ENCODE data around the gene PCA3. TPM values are rescaled to one million over a fixed set of nuclear protein-coding genes. Genes with fewer than 3 reads are reported as not detected.

PCA3 gene
- total and polyA plus RNA-seq, 7 experiments from 2014 or later: not detected

DNA sequence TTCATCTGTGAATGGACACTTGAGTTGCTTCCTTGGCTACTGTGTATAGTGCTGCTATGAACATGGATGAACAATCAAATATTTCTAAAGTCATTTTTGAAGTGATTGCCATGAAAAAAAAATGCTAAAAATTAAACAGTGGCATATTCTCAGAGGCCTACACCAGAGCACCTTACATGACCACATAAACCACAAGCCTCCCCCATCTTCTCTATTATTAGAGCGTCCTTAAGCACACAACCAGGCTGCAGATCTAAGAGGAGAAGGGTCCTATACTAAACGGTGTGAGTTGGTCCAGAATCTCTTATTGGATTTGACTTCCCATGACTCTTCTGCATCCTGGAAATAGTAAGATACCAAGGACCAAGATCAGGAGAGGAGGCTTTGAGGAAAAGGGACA lies 34.3 kb downstream of the PCA3 start:
- no peaks in the 10 kb centered on the region for H3K36me3 ChIP-seq (ENCODE audit: control insufficient read depth in 2 of 3, insufficient read depth in 3 of 3, low read length in 3 of 3)
- Mint-ChIP-seq H3K36me3 (no peaks in the 10 kb centered on the region), H3K27me3 (peaks cover 0 to 21% (median 11%) of the 10 kb centered on the region in 5 donors), H3K4me1 (no peaks in the 10 kb centered on the region), H3K9me3 (no peaks in the 10 kb centered on the region), H3K4me3 (no peak overlapping the region), H3K27ac (no peak overlapping the region)
- ChIA-PET CTCF (no interaction called here), POLR2A (no interaction called here)
- H3K4me3 ChIP-seq (ENCODE audit: low read length): no peak overlapping the region
- ATAC-seq (no peak), DNase-seq (no peak)
- no peaks in the 10 kb centered on the region for H3K4me1 ChIP-seq (ENCODE audit: control insufficient read depth in 2 of 2, insufficient read depth in 2 of 2, low read length in 2 of 2)
- H3K27me3 ChIP-seq (ENCODE audit: control insufficient read depth in 2 of 2, insufficient read depth in 2 of 2, low read length in 2 of 2): no peaks in the 10 kb centered on the region
- H3K27ac ChIP-seq (ENCODE audit: low read depth, low read length): no peak overlapping the region
- no peaks in the 10 kb centered on the region for H3K9me3 ChIP-seq (ENCODE audit: control insufficient read depth in 2 of 3, low read length in 3 of 3)
- intact Hi-C loops (cut with micrococcal nuclease): no loop called here

DNA sequence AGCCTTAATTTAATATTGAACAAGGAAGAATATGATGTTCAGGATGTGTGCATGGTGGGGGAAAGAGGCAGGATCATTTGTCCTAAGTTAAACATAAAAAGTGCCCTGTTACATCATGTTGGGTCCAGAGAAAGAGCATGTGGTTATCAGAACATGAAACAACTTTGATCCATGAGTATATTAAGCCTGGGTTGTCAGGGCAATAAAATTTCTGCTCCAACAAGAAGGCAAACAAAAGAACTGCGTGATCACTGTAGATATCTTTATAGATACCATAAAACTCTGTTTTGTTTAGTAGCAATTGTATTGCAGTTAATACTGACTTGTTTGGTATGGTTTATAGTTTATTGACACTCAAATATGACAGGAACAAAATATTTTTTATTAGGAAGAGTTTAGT lies 35.2 kb downstream of the PCA3 start:
- no peaks in the 10 kb centered on the region for H3K27me3 ChIP-seq (ENCODE audit: control insufficient read depth in 2 of 2, insufficient read depth in 2 of 2, low read length in 2 of 2)
- Mint-ChIP-seq H3K4me3 (no peak overlapping the region), H3K27ac (no peak overlapping the region), H3K4me1 (no peaks in the 10 kb centered on the region), H3K36me3 (no peaks in the 10 kb centered on the region), H3K9me3 (no peaks in the 10 kb centered on the region), H3K27me3 (peaks cover 0 to 21% (median 8%) of the 10 kb centered on the region in 5 donors)
- no peaks in the 10 kb centered on the region for H3K36me3 ChIP-seq (ENCODE audit: control insufficient read depth in 2 of 3, insufficient read depth in 3 of 3, low read length in 3 of 3)
- intact Hi-C loops (cut with micrococcal nuclease): no loop called here
- no peaks in the 10 kb centered on the region for H3K4me1 ChIP-seq (ENCODE audit: control insufficient read depth in 2 of 2, insufficient read depth in 2 of 2, low read length in 2 of 2)
- CTCF ChIA-PET: no interaction called here
- POLR2A ChIA-PET: no interaction called here
- ATAC-seq: no peak
- H3K9me3 ChIP-seq (ENCODE audit: control insufficient read depth in 2 of 3, low read length in 3 of 3): no peaks in the 10 kb centered on the region
- no peak overlapping the region for H3K4me3 ChIP-seq (ENCODE audit: low read length)
- DNase-seq: no peak
- no peak overlapping the region for H3K27ac ChIP-seq (ENCODE audit: low read depth, low read length)

DNA sequence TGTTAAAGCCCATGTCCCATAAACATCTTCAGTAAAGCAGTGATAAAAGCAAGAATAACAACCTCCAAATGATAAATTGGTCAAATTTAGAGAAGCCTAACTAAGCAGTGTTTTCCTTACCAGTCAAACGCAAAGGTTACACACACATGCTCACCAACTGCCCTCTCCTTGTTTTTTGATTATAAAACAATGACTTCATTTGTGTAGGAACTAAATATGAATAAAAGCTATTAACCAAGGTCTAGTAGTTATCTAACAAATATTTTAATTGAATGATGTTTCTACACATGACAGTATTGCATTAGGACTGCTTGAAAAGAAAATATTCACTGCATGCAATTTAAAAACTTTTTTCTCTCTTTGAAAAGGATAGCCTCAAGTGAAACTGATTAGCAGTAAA lies 36.7 kb downstream of the PCA3 start:
- no peaks in the 10 kb centered on the region for H3K4me1 Mint-ChIP-seq
- H3K27me3 Mint-ChIP-seq: peaks cover 0 to 19% (median 6%) of the 10 kb centered on the region in 5 donors
- no peak overlapping the region for H3K4me3 Mint-ChIP-seq
- H3K27ac ChIP-seq (ENCODE audit: low read depth, low read length): no peak overlapping the region
- ATAC-seq (no peak), DNase-seq (no peak)
- H3K27me3 ChIP-seq (ENCODE audit: control insufficient read depth in 2 of 2, insufficient read depth in 2 of 2, low read length in 2 of 2): no peaks in the 10 kb centered on the region
- H3K27ac Mint-ChIP-seq: no peak overlapping the region
- no peaks in the 10 kb centered on the region for H3K36me3 Mint-ChIP-seq
- POLR2A ChIA-PET: interaction anchor here (1.0 kb wide), 1 partner anchor 9 kb away, joined by 4 read pairs; no protein-coding TSS in a partner anchor
- H3K9me3 Mint-ChIP-seq: no peaks in the 10 kb centered on the region
- intact Hi-C loops (cut with micrococcal nuclease): no loop called here
- H3K36me3 ChIP-seq (ENCODE audit: control insufficient read depth in 2 of 3, insufficient read depth in 3 of 3, low read length in 3 of 3): no peaks in the 10 kb centered on the region
- no peaks in the 10 kb centered on the region for H3K4me1 ChIP-seq (ENCODE audit: control insufficient read depth in 2 of 2, insufficient read depth in 2 of 2, low read length in 2 of 2)
- H3K9me3 ChIP-seq (ENCODE audit: control insufficient read depth in 2 of 3, low read length in 3 of 3): no peaks in the 10 kb centered on the region
- H3K4me3 ChIP-seq (ENCODE audit: low read length): no peak overlapping the region
- CTCF ChIA-PET: no interaction called here

DNA sequence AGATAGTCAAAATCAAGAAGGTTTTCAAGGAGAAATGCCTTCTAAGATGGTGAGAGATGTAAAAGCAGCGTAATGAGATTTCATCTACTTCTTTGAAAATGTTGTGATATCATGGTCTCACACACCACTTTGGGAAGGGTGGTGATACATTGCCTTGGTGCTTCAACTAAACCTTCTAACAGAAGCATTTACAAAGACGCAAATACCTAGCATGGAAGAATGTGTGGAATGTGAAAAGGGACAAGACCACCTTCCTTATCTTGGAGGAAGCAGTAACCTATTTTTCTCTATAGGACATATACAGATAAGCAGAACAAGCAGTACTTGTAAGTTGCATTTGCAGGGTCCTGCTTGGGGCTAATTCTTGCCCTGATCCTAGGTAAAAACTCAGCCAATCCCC lies 38.8 kb downstream of the PCA3 start:
- POLR2A ChIA-PET: no interaction called here
- CTCF ChIA-PET: no interaction called here
- Mint-ChIP-seq H3K9me3 (peaks cover 0 to 3% (median 0%) of the 10 kb centered on the region in 11 donors), H3K27ac (no peak overlapping the region), H3K27me3 (peaks cover 0 to 12% (median 11%) of the 10 kb centered on the region in 5 donors), H3K4me1 (no peaks in the 10 kb centered on the region), H3K4me3 (no peak overlapping the region), H3K36me3 (no peaks in the 10 kb centered on the region)
- no peaks in the 10 kb centered on the region for H3K9me3 ChIP-seq (ENCODE audit: control insufficient read depth in 2 of 3, low read length in 3 of 3)
- DNase-seq (no peak), ATAC-seq (no peak)
- intact Hi-C loops (cut with micrococcal nuclease): no loop called here
- no peak overlapping the region for H3K27ac ChIP-seq (ENCODE audit: low read depth, low read length)
- H3K27me3 ChIP-seq (ENCODE audit: control insufficient read depth in 2 of 2, insufficient read depth in 2 of 2, low read length in 2 of 2): no peaks in the 10 kb centered on the region
- H3K36me3 ChIP-seq (ENCODE audit: control insufficient read depth in 2 of 3, insufficient read depth in 3 of 3, low read length in 3 of 3): no peaks in the 10 kb centered on the region
- H3K4me3 ChIP-seq (ENCODE audit: low read length): no peak overlapping the region
- H3K4me1 ChIP-seq (ENCODE audit: control insufficient read depth in 2 of 2, insufficient read depth in 2 of 2, low read length in 2 of 2): no peaks in the 10 kb centered on the region

DNA sequence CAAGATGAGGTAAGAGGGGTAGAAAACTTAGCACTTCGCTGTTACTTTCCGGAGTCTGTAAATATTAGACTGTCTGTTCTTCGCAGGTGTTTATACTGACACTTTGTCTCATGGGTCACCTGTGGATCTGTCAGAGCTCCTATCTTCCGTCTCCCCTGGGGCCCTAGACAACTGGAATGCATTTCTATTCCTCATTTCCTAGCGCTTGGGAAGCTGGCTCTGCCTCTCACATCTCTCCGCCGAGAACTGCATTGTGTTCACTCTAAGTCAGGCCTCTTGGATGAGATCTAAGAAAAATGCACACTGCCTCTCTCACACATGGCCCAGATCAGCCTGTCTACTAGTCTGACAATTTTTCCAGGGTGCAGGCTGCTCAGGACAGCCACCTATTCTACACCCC lies 39.5 kb downstream of the PCA3 start:
- no peaks in the 10 kb centered on the region for H3K9me3 ChIP-seq (ENCODE audit: control insufficient read depth in 2 of 3, low read length in 3 of 3)
- H3K27ac ChIP-seq (ENCODE audit: low read depth, low read length): no peak overlapping the region
- H3K4me3 Mint-ChIP-seq: no peak overlapping the region
- H3K27ac Mint-ChIP-seq: no peak overlapping the region
- no peaks in the 10 kb centered on the region for H3K27me3 ChIP-seq (ENCODE audit: control insufficient read depth in 2 of 2, insufficient read depth in 2 of 2, low read length in 2 of 2)
- no peak overlapping the region for H3K4me3 ChIP-seq (ENCODE audit: low read length)
- intact Hi-C loops (cut with micrococcal nuclease): no loop called here
- DNase-seq (no peak), ATAC-seq (no peak)
- no peaks in the 10 kb centered on the region for H3K4me1 ChIP-seq (ENCODE audit: control insufficient read depth in 2 of 2, insufficient read depth in 2 of 2, low read length in 2 of 2)
- H3K27me3 Mint-ChIP-seq: peaks cover 4 to 19% (median 16%) of the 10 kb centered on the region in 5 donors
- ChIA-PET CTCF (no interaction called here), POLR2A (no interaction called here)
- no peaks in the 10 kb centered on the region for H3K36me3 Mint-ChIP-seq
- H3K36me3 ChIP-seq (ENCODE audit: control insufficient read depth in 2 of 3, insufficient read depth in 3 of 3, low read length in 3 of 3): no peaks in the 10 kb centered on the region
- H3K4me1 Mint-ChIP-seq: no peaks in the 10 kb centered on the region
- peaks cover 0 to 3% (median 0%) of the 10 kb centered on the region in 11 donors for H3K9me3 Mint-ChIP-seq

DNA sequence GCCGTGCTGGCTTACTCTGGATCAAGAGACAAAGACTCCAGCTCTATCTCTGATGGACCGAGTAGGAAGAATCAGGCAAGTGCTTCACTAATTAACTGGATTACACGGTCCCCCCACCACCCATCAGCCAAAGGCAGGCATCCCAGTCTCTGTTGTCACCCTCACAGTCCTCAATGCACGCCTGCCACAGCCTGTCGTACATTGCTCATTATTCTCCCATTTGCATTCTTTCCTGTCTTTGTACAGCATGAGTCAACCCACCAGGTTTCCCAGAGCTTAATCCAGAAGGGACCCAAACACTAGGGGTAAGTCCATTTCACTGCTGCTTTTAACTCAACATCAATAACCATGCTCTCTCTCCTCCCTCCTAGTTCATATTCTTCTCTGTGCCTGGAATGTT lies 44.4 kb downstream of the PCA3 start:
- ChIA-PET POLR2A (no interaction called here), CTCF (interaction anchor here (0.6 kb wide), 1 partner anchor 12 kb away, joined by 4 read pairs; no protein-coding TSS in a partner anchor)
- intact Hi-C loops (cut with micrococcal nuclease): no loop called here

DNA sequence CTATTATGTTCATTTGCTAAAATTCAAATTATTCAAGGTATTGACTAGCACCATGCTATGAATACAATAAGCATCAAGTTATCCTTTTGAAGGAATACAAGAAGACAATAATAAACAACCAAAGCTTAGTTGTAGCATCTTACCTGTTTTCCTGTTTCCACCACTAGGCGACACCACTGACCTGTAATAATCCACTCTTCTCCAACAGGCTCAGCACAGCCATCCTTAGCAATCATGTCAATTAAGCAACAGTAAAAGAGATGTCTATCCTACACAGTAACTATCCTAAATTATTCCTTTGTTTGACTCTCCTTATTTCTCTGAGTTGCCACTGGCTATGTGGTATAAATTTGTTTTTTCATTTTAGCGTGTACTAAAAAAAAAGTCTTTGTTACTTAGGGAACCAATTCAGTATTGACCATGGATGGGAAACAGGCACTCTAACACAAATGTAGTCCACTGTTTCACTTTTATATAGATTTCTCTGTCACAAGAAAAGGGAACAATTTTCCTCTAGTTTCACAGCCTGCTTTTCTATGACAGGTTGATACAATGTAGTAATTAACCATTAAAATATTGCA lies 46.2 kb downstream of the PCA3 start:
- no peaks in the 10 kb centered on the region for H3K4me1 Mint-ChIP-seq
- Histone ChIP-seq H3K4me3 (ENCODE audit: low read length) (no peak overlapping the region), H3K36me3 (ENCODE audit: control insufficient read depth in 2 of 3, insufficient read depth in 3 of 3, low read length in 3 of 3) (no peaks in the 10 kb centered on the region), H3K9me3 (ENCODE audit: control insufficient read depth in 2 of 3, low read length in 3 of 3) (no peaks in the 10 kb centered on the region), H3K27ac (ENCODE audit: low read depth, low read length) (no peak overlapping the region), H3K4me1 (ENCODE audit: control insufficient read depth in 2 of 2, insufficient read depth in 2 of 2, low read length in 2 of 2) (no peaks in the 10 kb centered on the region), H3K27me3 (ENCODE audit: control insufficient read depth in 2 of 2, insufficient read depth in 2 of 2, low read length in 2 of 2) (no peaks in the 10 kb centered on the region)
- H3K27ac Mint-ChIP-seq: no peak overlapping the region
- ATAC-seq (no peak), DNase-seq (peak in 1 of 9 donors; percentile 4)
- H3K36me3 Mint-ChIP-seq: no peaks in the 10 kb centered on the region
- peaks cover 5 to 50% (median 22%) of the 10 kb centered on the region in 5 donors for H3K27me3 Mint-ChIP-seq
- no peak overlapping the region for H3K4me3 Mint-ChIP-seq
- intact Hi-C loops (cut with micrococcal nuclease): loop anchor here in 1 of 2 donors (1.0 kb wide), 2 partner anchors 202 to 340 kb away; no protein-coding TSS in a partner anchor
- H3K9me3 Mint-ChIP-seq: peaks cover 0 to 3% (median 0%) of the 10 kb centered on the region in 11 donors
- ChIA-PET POLR2A (no interaction called here), CTCF (no interaction called here)

More for the DNA sequence above, 44.4 kb downstream of the PCA3 start:
- Histone ChIP-seq H3K36me3 (ENCODE audit: control insufficient read depth in 2 of 3, insufficient read depth in 3 of 3, low read length in 3 of 3) (no peaks in the 10 kb centered on the region), H3K9me3 (ENCODE audit: control insufficient read depth in 2 of 3, low read length in 3 of 3) (no peaks in the 10 kb centered on the region), H3K4me1 (ENCODE audit: control insufficient read depth in 2 of 2, insufficient read depth in 2 of 2, low read length in 2 of 2) (no peaks in the 10 kb centered on the region), H3K4me3 (ENCODE audit: low read length) (no peak overlapping the region), H3K27me3 (ENCODE audit: control insufficient read depth in 2 of 2, insufficient read depth in 2 of 2, low read length in 2 of 2) (no peaks in the 10 kb centered on the region), H3K27ac (ENCODE audit: low read depth, low read length) (no peak overlapping the region)
- no peak overlapping the region for H3K4me3 Mint-ChIP-seq
- H3K36me3 Mint-ChIP-seq: no peaks in the 10 kb centered on the region
- H3K27me3 Mint-ChIP-seq: peaks cover 3 to 38% (median 22%) of the 10 kb centered on the region in 5 donors
- no peak for DNase-seq
- H3K9me3 Mint-ChIP-seq: peaks cover 0 to 3% (median 0%) of the 10 kb centered on the region in 11 donors
- H3K4me1 Mint-ChIP-seq: no peaks in the 10 kb centered on the region
- H3K27ac Mint-ChIP-seq: no peak overlapping the region
- ATAC-seq: no peak

Data from naive thymus-derived CD4-positive, alpha-beta T cell (primary cell).